Prostate gland (tissue), 2 donors: ENCODE results near the gene FARP1. TPM values are rescaled to one million over a fixed set of nuclear protein-coding genes. Genes with fewer than 3 reads are reported as not detected.

Experiments used
- DNase-seq: peaks from one replicate; pipeline ENCODE4 v3.0.0-alpha.2; 2019; ENCODE audit warnings: low spot score
- H3K27ac ChIP-seq, 2 donors: fragments of 200-600 bp; sonication (generic); 2 replicates each; pipeline ENCODE4 v1.5.1; 2017 to 2019
- H3K27me3 ChIP-seq: fragments of 200-600 bp; sonication (generic); replicated peaks from 2 replicates; pipeline ENCODE4 v1.5.1; 2019; ENCODE audit not compliant: insufficient read depth
- H3K36me3 ChIP-seq, 2 donors: fragments of 200-600 bp; sonication (generic); 1 replicate in 1 of 2; 2 replicates in 1 of 2; pipeline versions ENCODE4 v1.5.1 to v1.8.1; 2017 to 2019
- H3K4me1 ChIP-seq: fragments of 200-600 bp; sonication (generic); replicated peaks from 2 replicates; pipeline ENCODE4 v1.5.1; 2019
- H3K4me3 ChIP-seq, 2 donors: fragments of 200-600 bp; sonication (generic); 2 replicates each; pipeline ENCODE4 v1.5.1; 2017 to 2019
- H3K9me3 ChIP-seq: fragments of 200-600 bp; sonication (generic); 2 replicates; pipeline ENCODE4 v1.5.1; 2017
- POLR2A ChIP-seq: fragments of 450-650 bp; IDR thresholded peaks from one replicate; pipeline ENCODE4 v1.6.1; 2016; ENCODE audit warnings: antibody characterized with exemption, mild to moderate bottlenecking
- POLR2AphosphoS5 ChIP-seq: sonication (generic); formaldehyde crosslinking; IDR thresholded peaks from one replicate; pipeline ENCODE4 v1.6.1; 2017; ENCODE audit warnings: antibody characterized with exemption
- WGBS: methylation state at CpG from one replicate; pipeline ENCODE4 v1.1.5; 2018; 5-methylcytosine and 5-hydroxymethylcytosine counted together
- intact Hi-C: fragments of 100-400 bp; cut with DNase I; formaldehyde crosslinking; loops from one replicate; pipeline ENCODE4 v1.14.2; 2022
- total RNA-seq, 2 donors: library from RNA; depleted of rRNA; stranded (reverse); fragments of >200 nt; gene quantifications; one replicate each; pipeline ENCODE4 v1.1.0, GENCODE V29; 2016
- TF ChIP-seq, protein P1 (sequence below), 4 experiments: fragments of 200-600 bp in 2 of 4; fragments of 450-650 bp in 2 of 4; sonication (generic) in 2 of 4; IDR thresholded peaks; 1 replicate in 3 of 4; 2 replicates in 1 of 4; pipeline ENCODE4 v1.5.1; 2016 to 2019; ENCODE audit warnings: antibody characterized with exemption in 4 of 4, mild to moderate bottlenecking in 2 of 4, moderate library complexity in 2 of 4

Gene FARP1
- total RNA-seq, 2 donors from 2014 or later, result 70.6 to 77.5 TPM

DNA sequence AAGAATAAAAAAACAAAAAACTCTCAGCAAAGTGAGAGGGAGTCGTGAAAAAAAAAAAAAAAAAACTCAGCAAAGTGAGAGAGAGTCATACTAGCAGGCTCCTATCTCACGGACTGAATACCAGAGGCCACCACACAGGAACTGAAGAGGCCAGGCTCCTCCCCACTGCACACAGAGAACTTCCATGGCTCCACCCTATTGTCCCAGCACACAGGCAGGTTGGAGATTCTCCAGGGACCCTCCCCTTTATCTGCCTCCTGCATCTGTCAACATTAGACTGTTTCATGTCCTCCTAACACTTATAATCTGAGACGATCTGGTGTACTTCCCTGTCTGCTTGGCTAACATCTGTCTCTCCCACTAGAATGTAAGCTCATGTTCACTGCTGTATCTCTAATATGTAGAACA lies 37.0 kb upstream of the FARP1 start:
- H3K4me3 ChIP-seq, result no peak overlapping the region
- peak; percentile 81 for DNase-seq
- no peaks in the 10 kb centered on the region for H3K36me3 ChIP-seq
- no peaks in the 10 kb centered on the region for H3K27me3 ChIP-seq
- intact Hi-C loops, result no loop called here
- no peak overlapping the region for H3K27ac ChIP-seq
- TF ChIP-seq, protein P1, sequence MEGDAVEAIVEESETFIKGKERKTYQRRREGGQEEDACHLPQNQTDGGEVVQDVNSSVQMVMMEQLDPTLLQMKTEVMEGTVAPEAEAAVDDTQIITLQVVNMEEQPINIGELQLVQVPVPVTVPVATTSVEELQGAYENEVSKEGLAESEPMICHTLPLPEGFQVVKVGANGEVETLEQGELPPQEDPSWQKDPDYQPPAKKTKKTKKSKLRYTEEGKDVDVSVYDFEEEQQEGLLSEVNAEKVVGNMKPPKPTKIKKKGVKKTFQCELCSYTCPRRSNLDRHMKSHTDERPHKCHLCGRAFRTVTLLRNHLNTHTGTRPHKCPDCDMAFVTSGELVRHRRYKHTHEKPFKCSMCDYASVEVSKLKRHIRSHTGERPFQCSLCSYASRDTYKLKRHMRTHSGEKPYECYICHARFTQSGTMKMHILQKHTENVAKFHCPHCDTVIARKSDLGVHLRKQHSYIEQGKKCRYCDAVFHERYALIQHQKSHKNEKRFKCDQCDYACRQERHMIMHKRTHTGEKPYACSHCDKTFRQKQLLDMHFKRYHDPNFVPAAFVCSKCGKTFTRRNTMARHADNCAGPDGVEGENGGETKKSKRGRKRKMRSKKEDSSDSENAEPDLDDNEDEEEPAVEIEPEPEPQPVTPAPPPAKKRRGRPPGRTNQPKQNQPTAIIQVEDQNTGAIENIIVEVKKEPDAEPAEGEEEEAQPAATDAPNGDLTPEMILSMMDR (IDR thresholded peaks at IDR 0.05), result no peak
- TF ChIP-seq POLR2AphosphoS5, result peak; percentile 75
- 15% methylated on average over 3 of the region's 3 CpGs for WGBS
- no peaks in the 10 kb centered on the region for H3K4me1 ChIP-seq
- H3K9me3 ChIP-seq, result no peaks in the 10 kb centered on the region

DNA sequence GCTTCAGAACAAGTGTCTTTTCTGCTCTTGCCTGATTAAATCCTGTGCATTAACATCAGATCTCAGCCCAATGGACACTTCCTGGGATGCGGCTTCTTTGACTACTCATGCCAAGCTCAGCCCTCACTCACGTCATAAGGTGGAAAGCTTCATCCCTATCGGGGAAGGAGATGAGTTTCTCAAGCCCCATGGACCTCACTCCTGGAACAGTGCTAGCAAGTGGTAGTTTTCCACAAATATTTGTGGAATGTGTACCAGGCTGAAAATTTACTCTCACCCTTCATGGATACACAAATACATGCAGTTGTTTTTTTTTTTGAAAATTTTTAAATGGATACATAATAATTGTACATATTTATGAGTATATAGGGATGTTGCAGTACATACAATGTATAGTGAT lies 34.6 kb upstream of the FARP1 start:
- TF ChIP-seq POLR2AphosphoS5, result no peak
- TF ChIP-seq, protein P1 (IDR thresholded peaks at IDR 0.05), result no peak
- no peak for TF ChIP-seq POLR2A
- 87% methylated on average over 3 of the region's 3 CpGs for WGBS
- H3K36me3 ChIP-seq, result no peaks in the 10 kb centered on the region
- H3K27ac ChIP-seq, result no peak overlapping the region
- no peak for DNase-seq
- H3K4me1 ChIP-seq, result no peaks in the 10 kb centered on the region
- H3K27me3 ChIP-seq, result no peaks in the 10 kb centered on the region
- intact Hi-C loops, result no loop called here
- H3K4me3 ChIP-seq, result no peak overlapping the region
- H3K9me3 ChIP-seq, result no peaks in the 10 kb centered on the region

DNA sequence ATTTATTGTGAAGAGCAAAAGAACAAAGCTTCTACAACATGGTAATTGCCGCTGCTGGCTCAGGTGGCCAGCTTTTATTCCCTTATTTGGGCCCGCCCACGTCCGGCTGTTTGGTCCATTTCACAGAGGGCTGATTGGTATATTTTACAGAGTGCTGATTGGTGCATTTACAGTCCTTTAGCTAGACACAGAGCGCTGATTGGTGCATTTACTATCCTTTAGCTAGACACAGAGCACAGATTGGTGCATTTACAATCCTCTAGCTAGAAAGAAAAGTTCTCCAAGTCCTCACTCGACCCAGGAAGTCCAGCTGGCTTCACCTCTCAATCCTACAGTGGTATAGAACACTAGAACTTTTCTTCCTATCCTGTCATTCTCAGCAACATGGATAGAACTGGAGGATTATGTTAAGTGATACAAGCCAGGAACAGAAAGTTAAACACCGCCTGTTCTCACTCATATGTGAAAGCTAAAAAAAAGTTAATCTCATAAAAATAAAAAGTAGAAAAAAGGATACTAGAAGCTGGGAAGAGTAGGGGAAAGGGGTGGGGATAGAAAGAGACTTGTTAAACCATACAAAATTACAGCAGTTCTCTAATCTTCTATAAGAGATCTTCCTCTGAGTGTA lies 33.6 kb upstream of the FARP1 start:
- Histone ChIP-seq H3K9me3 (no peaks in the 10 kb centered on the region), H3K27ac (no peak overlapping the region), H3K4me1 (no peaks in the 10 kb centered on the region), H3K36me3 (no peaks in the 10 kb centered on the region), H3K27me3 (no peaks in the 10 kb centered on the region), H3K4me3 (no peak overlapping the region)
- intact Hi-C loops, result no loop called here
- 76% methylated on average over 7 of the region's 7 CpGs for WGBS
- no peak for DNase-seq
- TF ChIP-seq, protein P1 (IDR thresholded peaks at IDR 0.05), result no peak
- TF ChIP-seq POLR2A (no peak), POLR2AphosphoS5 (no peak)

DNA sequence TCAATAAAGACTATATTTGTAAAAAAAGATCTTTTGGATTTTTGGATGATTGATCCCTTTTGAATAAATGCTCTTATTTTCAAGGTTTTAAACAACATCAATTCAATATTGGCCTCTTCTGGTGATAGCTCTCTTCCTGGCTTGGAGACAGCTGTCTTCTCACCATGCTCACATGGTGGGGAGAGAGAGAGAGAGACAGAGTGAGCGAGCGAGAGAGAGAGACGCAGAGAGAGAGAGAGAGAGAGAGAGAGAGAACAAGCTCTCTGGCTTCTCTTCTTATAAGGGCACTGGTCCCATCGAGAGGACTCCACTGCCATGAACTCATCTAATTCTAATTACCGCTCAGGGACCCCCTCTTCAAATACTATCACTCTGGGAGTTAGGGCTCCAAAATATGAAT lies 32.1 kb upstream of the FARP1 start:
- no peaks in the 10 kb centered on the region for H3K9me3 ChIP-seq
- no peaks in the 10 kb centered on the region for H3K36me3 ChIP-seq
- H3K27me3 ChIP-seq, result no peaks in the 10 kb centered on the region
- TF ChIP-seq POLR2A (no peak), POLR2AphosphoS5 (no peak)
- TF ChIP-seq, protein P1 (IDR thresholded peaks at IDR 0.05), result no peak
- DNase-seq, result no peak
- no peak overlapping the region for H3K27ac ChIP-seq
- WGBS, result 85% methylated on average over 5 of the region's 5 CpGs
- no peaks in the 10 kb centered on the region for H3K4me1 ChIP-seq
- intact Hi-C loops, result no loop called here
- no peak overlapping the region for H3K4me3 ChIP-seq
